HG03045 (cell line): ENCODE results near the gene TAX1BP1.

Experiments used
- ATAC-seq: cut with Tn5 transposase; IDR thresholded peaks from one replicate; pipeline ENCODE4 v1.9.1; 2021; ENCODE audit warnings: mild to moderate bottlenecking, moderate library complexity; ENCODE audit not compliant: unreplicated experiment

TAX1BP1 gene

DNA sequence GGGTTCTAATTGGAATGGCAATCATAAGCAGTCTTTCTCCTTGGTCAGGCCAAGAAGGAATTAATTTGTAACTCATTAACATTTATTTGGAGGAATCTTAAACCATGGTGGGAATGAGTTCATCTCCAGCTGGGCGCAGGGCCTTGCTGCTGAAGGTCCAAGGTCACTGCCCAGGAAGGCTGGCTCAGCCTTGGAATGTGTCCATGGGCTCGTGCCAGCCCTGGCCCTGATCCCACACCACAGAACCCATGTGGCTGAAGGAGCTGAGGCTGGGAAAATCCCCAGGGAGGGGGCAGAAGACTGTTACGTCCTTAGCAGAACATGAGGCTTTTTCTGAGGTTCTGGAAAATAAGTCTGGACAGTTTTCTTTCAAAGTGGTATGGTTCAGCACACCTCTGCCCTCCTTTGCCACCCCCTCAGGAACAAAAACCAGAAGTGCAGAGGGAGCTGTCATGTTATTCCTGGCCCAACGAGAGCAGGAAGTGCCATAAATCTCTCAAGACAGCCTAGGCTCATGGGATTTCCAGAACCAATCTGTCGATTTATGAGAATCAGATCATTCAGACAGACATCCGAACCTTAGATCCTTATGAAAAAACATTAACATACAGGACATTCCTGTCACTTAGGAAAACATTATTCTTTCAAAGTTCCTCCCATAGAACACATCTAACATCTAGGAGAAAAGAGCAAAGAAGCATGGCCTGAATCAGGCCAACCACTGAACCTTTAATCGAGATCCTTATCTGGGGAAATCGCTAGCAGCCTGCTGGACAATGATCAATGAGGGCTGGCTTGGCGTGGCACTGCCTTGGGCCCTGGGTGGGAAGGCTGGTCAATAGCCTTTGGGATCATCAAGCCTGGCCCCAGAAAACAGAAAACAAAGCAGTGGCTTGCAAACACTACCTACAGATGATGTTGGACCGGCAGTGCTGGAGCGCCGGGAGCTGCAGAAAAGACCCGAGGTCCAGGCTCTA is 134.3 kb downstream of the TAX1BP1 start:
- ATAC-seq: no peak

DNA sequence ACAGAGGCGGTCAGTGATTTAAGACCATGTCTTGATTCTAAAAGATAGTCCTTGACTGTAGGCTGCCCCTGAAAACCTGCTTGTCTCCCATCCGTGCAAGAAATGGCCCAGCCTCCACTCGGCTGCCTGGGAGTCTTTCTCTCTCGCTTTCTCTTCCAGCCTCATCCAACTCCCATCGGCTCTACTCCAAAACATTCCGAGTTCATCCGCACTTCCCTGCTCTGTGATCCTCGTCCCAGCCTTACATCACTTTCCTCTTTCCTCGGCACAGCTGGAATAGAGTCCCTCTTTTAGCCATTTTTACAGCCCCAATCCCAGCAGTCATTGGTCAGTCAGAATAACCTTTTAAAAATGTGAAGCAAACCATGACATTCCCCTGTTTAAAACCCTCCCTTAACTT is 135.1 kb downstream of the TAX1BP1 start:
- ATAC-seq: no peak

DNA sequence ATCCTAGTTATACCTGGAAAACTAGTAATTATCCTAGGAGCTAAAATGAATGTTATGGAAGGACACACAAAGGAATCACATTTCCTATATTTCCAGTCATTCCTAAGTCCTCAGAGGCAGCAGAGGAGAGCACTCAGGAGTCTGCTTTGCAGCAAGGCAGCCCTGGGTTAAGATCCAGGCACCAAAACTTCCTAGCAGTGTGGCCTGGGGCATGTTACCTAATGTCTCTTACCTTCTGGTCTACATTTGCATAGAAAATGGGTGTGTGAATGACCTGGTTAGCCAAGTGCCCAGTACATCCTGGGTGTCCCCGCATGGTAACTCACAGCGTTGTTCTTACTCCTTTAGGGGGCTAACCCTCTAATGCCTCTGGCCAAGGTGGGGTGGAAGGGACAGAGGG is 135.9 kb downstream of the TAX1BP1 start:
- no peak for ATAC-seq

DNA sequence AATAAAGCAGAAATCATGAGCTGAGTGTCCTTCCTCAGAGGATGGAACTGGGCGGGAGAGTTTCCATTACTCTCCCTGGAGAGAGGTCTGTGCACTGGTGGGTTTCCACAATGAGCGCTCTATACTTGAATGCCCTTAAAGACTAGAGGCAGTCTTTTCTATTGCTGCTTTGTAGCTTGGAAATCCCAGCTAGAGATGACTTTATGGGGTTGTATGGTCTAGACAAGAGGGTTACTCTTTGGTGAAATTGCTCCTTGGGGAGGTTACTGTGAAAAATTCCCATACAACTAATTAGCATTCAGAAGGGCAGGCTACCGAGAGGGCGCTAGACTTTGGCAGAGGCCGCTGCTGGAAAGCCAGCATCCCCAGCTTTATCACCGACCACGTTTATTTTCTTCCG is 136.8 kb downstream of the TAX1BP1 start:
- ATAC-seq: no peak
